Measurements from ENCODE around the gene RFFL. TPM values are rescaled to one million over a fixed set of nuclear protein-coding genes. Genes with fewer than 3 reads are reported as not detected.

RFFL gene
- total and polyA plus RNA-seq, 2 of the 4 experiments (the other 2 are of a cell fraction) = 11.6 to 19.2 TPM

DNA sequence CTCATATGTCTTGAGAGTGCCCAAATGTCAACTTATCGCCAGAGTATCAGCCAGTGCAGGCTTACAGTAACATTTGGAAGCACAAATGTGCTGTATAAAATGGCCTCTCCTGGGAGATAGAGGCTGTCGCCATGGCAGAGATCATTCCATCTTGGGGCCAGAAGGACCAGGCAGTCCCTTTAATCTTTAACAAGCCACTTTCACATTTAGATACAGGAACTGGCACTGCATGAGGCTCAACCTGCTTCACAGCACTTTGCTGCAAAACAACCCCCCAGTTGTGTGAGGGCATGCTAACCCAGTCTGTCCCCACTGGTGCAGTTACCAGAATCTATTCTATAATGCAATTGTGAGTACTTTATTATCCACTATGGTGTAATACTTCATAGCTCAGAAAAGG is 4.7 kb upstream of the RFFL start:
- H2BK120ac ChIP-seq (ENCODE audit: low read depth, low read length) = no peak overlapping the region
- intact Hi-C loops (cut with micrococcal nuclease) (loop anchor here (5.0 kb wide), 1 partner anchor 46 kb away; no protein-coding TSS in a partner anchor), in situ Hi-C loops (cut with MboI; ENCODE audit: low sequenced_read_pairs) (no loop called here), dilution Hi-C loops (cut with HindIII; ENCODE audit: low sequenced_read_pairs, unreplicated experiment) (no loop called here)
- DNase-seq (no peak), ATAC-seq (ENCODE audit: low read depth) (no peak)
- H3K4ac ChIP-seq (ENCODE audit: low read depth, low read length) = no peak overlapping the region
- H3K9ac ChIP-seq (ENCODE audit: low read depth, low read length) = no peak overlapping the region
- H3K4me3 ChIP-seq (ENCODE audit: insufficient read depth, low read depth, low read length) = no peak overlapping the region
- H3K4me2 ChIP-seq (ENCODE audit: low read depth, low read length) = no peak overlapping the region
- peaks cover 7% of the 10 kb centered on the region for H3K4me1 ChIP-seq (ENCODE audit: control insufficient read depth, insufficient read depth, low read length)
- H2BK15ac ChIP-seq (ENCODE audit: low read depth, low read length) = no peak overlapping the region
- no peaks in the 10 kb centered on the region for H4K20me1 ChIP-seq (ENCODE audit: insufficient read depth, low read length)
- BruUV-seq (replicated peaks) = no TSS peak
- H4K8ac ChIP-seq (ENCODE audit: low read depth in 2 of 2, low read length in 2 of 2) = no peak overlapping the region
- no peak overlapping the region for H2AK9ac ChIP-seq (replicated peaks; ENCODE audit: low read depth, low read length, poor library complexity)
- H2AFZ ChIP-seq (replicated peaks; ENCODE audit: low read length, poor library complexity) = no peak overlapping the region
- no peak overlapping the region for H3K56ac ChIP-seq (ENCODE audit: extremely low read depth, insufficient read depth, low read length)
- H3K27ac ChIP-seq (ENCODE audit: insufficient read depth, low read length) = no peak overlapping the region
- no peak overlapping the region for H2AK5ac ChIP-seq (ENCODE audit: low read depth, low read length)
- peaks cover 1% of the 10 kb centered on the region; the same call in 1 of the 2 replicates for H3K36me3 ChIP-seq (ENCODE audit: control insufficient read depth, insufficient read depth, low read length)
- H3K23ac ChIP-seq (ENCODE audit: low read depth, low read length) = no peak overlapping the region
- ChIA-PET POLR2A (ENCODE audit: unreplicated experiment) (no interaction called here), CTCF (no interaction called here)
- H4K5ac ChIP-seq (ENCODE audit: low read depth, low read length) = no peak overlapping the region
- H3K79me1 ChIP-seq (ENCODE audit: low read depth in 1 of 2, low read length in 2 of 2) = peaks cover 26 to 71% of the 10 kb centered on the region in 2 experiments
- TF ChIP-seq RCOR1 (IDR thresholded peaks at IDR 0.05; ENCODE audit: insufficient replicate concordance, low read length) (no peak), FOS (IDR thresholded peaks at IDR 0.05; ENCODE audit: low read depth, low read length) (no peak), POLR2A (IDR thresholded peaks at IDR 0.05; ENCODE audit: low read depth, low read length) (no peak), RFX5 (IDR thresholded peaks at IDR 0.05; ENCODE audit: low read depth, low read length) (no peak), NFE2L2 (IDR thresholded peaks at IDR 0.05; ENCODE audit: low read depth, low read length) (no peak), MAFK (IDR thresholded peaks at IDR 0.05; ENCODE audit: low read depth, low read length) (no peak), SMC3 (IDR thresholded peaks at IDR 0.05; ENCODE audit: low read depth, low read length) (no peak), CHD1 (IDR thresholded peaks at IDR 0.05; ENCODE audit: low read depth, low read length) (no peak)
- TF ChIP-seq, protein P1, sequence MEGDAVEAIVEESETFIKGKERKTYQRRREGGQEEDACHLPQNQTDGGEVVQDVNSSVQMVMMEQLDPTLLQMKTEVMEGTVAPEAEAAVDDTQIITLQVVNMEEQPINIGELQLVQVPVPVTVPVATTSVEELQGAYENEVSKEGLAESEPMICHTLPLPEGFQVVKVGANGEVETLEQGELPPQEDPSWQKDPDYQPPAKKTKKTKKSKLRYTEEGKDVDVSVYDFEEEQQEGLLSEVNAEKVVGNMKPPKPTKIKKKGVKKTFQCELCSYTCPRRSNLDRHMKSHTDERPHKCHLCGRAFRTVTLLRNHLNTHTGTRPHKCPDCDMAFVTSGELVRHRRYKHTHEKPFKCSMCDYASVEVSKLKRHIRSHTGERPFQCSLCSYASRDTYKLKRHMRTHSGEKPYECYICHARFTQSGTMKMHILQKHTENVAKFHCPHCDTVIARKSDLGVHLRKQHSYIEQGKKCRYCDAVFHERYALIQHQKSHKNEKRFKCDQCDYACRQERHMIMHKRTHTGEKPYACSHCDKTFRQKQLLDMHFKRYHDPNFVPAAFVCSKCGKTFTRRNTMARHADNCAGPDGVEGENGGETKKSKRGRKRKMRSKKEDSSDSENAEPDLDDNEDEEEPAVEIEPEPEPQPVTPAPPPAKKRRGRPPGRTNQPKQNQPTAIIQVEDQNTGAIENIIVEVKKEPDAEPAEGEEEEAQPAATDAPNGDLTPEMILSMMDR (conservative IDR thresholded peaks at IDR 0.05; ENCODE audit: low read depth, low read length) = no peak
- no peak overlapping the region for H4K91ac ChIP-seq (ENCODE audit: insufficient read depth, low read depth, low read length)
- H3K9me1 ChIP-seq (ENCODE audit: insufficient read depth, low read length) = peaks cover 5% of the 10 kb centered on the region; the same call in 1 of the 2 replicates
- no peak overlapping the region for H3K18ac ChIP-seq (ENCODE audit: low read depth, low read length)
- H3K9me3 ChIP-seq (ENCODE audit: control insufficient read depth, insufficient read depth, low read length) = no peaks in the 10 kb centered on the region
- no peak overlapping the region for H2BK20ac ChIP-seq (ENCODE audit: low read depth, low read length)
- H3K27me3 ChIP-seq (ENCODE audit: control insufficient read depth, insufficient read depth, low read length) = no peaks in the 10 kb centered on the region
- H2BK5ac ChIP-seq (ENCODE audit: low read depth, low read length, poor library complexity, severe bottlenecking) = no peak overlapping the region
- no CpG with 5 or more reads among the region's 2 CpGs for WGBS, 2 experiments (ENCODE audit: extremely low coverage in 2 of 2, insufficient read length in 1 of 2)
- H3K14ac ChIP-seq (replicated peaks; ENCODE audit: low read depth, low read length) = no peak overlapping the region
